Dermis microvascular lymphatic vessel endothelial cell (primary cell): ENCODE data around the gene SUSD6. TPM values are rescaled to one million over a fixed set of nuclear protein-coding genes. Genes with fewer than 3 reads are reported as not detected.
"Not testable (repeated sequence)": the region's sequence is repeated elsewhere in the genome, so short reads cannot be mapped to it uniquely, and the experiment has no call there.

Source experiments
- DNase-seq, 2 donors: peaks; one replicate each; pipeline versions ENCODE4 v3.0.0 to v3.0.0-alpha.2; 2010; ENCODE audit warnings: low read depth in 2 of 2
- total RNA-seq: library from RNA; depleted of rRNA; stranded (reverse); fragments of >200 nt; gene quantifications from 2 replicates; pipeline ENCODE4 v1.2.1, GENCODE V29; 2014

Gene SUSD6
- total RNA-seq, 1 donor from 2014 or later = 9.1 TPM

DNA sequence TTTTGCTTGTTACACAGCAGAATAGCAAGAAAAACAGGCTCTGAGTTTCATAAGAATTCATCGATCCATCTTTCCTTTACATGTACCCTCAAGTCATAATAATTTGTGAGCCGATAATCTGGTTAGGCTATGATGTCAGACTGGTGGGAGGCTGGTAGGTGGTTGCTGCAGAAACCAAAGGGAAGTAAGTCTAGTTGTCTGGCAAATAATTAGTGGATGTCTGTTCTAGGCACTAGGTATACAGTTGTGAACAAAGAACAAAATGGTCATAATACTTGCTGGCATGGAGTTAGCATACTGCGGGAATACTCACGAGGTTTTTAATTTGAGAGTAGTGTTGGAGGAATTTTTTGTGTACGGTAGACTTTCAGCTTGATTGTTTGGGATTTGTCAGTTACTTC, 8.8 kb downstream of the SUSD6 start:
- no peak for DNase-seq

DNA sequence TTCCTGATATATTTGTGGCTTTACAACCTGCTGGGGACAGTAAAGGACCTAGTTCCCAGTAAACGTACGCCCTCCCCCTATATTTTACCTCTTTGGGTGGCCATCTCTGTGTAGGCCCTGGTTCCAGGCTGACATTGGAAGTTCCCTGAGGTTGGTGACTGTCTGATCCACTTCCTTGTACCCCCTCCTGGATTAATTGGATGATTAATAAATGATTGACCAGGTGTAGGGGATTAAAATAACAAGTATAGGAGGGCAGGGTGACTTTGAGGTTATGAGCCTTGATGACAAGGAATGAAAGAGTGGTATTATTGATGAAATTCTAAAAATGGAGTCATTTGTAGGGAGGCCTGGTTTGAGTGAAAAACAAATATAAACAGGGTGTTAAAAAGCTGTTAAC, 9.6 kb downstream of the SUSD6 start:
- DNase-seq = no peak

DNA sequence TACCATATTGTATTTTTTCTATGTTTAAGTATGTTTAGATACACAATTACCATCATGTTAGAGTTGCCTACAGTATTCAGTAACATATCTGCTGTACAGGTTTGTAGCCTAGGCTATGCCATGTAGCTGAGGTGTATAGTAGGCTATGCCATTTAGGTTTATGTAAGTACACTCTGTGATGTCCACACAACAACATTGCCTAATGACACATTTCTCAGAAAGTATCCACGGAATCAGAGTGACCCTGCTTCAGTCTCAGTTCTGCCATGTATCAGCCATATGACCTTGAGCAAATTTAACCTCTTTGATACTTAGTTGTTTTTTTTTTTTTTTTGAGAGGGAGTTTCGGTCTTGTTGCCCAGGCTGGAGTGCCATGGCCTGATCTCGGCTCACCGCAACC, 12.7 kb downstream of the SUSD6 start:
- no peak for DNase-seq

DNA sequence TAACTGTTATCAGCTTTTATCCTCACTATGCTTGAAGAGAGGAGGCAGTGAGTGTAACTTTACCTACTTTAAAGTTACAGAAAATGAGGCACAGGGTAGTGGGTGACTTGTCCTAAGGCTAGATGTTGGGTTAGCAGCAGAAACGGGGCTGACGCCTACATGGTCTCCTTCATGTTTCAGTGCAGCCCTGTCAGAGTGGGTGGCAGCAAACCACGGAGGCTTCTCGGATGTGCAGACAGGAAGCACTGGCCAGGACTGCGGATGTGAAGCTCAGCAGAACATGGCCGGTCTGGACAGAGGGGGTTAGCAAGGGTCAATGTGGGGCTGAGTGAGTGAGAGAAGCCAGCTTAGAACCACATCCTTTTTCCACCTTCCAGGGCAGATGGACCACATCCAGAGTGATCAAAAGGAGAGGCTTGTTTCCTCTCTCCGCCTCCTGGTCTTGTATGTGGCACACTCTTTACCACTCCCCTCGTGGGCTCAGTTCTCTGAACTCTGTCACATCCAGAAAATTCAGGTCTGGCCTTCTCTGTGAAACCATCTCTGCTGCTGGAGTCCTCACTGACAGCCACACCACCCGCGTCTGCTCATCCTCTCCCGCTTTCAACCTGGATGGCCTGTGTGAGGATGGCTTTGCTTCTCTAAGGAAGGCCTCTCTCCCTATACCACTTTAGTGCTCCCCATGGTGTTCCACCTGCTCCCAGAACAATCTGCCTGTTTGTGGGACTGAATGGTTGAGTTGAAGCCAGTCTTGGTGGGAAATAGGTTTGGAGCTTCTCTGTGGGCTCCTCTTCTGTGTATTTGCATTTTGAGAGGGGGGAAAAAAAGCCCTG, 14.1 kb downstream of the SUSD6 start:
- peak; percentile 65 to 90 for DNase-seq

DNA sequence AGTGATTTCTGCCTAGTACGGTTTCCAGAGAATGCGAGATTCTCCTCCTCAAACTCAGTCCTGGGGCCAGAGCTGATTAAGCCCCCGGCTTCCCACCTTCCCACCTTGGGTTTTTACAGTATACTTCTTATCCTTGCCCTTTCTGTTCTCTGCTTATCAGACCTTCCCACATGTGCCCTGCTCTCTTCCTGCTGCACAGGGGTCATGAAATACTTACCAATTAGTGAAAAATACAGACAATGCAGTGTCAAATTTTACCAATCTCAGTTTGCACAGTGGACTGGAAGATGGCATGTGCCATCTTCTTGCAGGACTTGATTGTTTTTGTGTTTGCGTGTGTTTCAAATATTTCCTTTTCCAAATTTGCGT, 14.7 kb downstream of the SUSD6 start:
- DNase-seq = peak in 1 of 2 donors; percentile 41

DNA sequence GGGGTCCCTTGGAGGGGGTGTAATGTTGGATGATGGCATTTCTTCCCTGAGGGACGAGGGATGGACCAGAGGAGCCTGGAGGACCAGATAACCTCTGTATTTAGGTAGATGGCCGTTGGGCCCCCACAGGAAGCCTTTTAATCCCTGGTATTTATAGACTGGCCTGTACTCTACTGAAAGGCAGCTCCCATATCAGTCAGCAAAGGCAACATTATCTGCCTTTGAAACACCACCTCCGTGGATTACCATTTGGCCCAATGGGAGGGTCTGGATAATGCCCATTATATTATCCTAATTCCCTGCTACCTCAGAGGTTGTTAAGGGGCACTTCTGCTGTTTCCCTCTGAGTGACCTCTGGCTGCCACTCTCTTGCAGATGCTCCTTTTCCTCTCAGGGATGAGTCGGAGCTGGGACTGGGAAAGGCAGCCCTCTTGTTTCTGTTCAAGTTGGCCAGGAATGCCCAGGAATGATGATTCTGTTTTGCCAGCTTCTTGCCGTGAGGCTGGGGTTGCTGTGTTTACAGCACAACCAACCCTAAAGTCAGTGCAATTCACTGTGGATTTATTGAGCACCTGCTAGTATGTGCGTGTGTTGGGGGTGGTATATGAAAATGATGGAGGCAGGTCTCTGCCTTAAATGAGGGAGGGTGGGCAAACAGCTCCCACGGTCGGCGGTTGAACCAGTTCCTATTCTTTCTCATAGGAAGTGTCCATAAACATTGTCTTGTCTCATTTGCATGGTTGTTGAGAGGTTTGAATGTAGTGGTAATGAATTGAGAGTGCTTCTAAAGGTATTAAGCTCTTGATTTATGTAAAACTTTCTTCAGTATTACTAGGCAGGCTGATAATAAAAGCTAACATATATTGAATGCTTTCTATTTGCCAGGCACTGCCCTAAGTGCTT, 18.1 kb downstream of the SUSD6 start:
- DNase-seq = no peak

DNA sequence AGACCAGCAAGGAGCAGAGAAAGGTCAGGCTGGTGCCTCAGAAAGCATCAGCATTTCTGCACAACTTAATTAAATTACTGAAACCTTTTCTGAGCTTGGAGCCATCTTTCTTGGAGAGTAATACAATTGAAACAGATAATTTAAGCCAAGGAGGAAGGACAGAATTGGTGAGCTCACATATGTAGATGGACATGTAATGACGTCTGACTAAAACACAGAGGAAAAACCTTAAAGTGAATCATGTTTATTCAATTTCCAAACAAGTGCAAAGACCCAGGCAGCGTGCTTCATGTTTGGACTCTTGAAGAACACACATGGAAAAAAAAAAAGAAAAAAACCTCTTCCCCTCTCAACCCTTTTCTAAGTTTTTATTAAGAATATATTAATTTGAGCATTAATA, 19.0 kb downstream of the SUSD6 start:
- no peak for DNase-seq

DNA sequence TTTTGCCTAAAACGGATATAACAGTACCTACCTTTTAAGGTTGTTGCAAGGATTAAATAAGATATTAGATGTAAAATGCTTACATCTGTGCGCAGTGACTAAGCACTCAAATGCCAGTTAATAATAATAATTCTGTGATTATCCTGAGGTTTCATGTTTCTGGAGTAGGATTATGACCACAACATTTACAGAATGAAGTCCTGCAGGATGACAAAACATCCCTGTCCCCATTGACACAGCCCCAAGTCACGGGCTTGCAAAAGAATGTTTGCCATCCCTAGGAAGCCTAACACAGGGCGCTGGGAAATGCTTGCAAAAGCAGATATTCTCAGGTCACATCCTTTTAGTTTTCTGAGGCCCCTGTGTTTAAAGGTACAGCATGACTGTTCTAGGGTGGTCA, 20.1 kb downstream of the SUSD6 start:
- DNase-seq = no peak

DNA sequence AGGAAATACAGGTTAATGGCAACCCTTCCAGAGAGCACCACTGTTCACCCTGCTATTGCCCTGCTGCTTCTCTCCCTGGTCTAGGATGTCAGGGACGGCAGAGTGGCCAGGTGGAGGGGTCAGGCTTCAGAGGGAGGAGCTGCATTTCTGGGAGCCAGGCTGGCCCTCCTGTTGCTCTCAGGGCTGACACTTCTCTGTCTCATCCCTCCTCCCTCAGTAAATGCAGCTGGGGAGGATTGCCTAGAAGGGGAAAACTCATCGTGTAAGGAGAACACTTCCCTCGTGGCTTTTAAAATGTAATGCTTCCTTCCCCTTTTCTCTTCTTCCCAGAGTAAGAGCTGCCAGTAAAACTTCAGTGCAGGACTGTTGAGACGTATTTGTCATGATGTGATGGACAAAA, 20.8 kb downstream of the SUSD6 start:
- DNase-seq = no peak

DNA sequence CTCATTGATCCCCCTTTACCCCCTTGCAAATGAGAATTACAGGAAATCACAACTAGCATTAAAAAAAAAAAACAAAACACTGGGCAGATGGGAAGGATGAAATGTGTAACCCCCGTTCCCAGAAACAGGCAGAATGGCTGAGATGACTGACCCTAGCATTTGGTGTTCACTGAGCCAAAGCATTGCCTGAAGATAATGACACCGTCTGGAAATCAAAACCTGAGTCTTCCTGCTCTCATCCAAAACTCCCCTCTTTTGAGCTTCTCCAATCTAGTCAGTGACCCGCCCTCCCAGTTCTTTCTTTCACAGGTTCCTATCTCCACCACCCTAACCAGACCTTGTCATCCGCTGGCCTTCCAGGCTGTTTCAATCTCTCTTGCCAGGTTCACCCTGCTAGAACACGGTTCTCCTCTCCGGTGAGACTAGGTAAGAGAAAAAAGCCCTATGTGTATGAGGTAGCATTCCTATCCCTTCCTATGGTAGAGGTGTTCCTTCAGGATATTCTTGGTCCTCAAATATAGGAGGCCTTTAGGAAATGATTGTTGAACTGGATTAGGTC, 21.3 kb downstream of the SUSD6 start:
- no peak for DNase-seq

- no peak for DNase-seq
Observed at GRCh38 chr14:69633238-69633637, 21.8 kb downstream of the SUSD6 start.

DNA sequence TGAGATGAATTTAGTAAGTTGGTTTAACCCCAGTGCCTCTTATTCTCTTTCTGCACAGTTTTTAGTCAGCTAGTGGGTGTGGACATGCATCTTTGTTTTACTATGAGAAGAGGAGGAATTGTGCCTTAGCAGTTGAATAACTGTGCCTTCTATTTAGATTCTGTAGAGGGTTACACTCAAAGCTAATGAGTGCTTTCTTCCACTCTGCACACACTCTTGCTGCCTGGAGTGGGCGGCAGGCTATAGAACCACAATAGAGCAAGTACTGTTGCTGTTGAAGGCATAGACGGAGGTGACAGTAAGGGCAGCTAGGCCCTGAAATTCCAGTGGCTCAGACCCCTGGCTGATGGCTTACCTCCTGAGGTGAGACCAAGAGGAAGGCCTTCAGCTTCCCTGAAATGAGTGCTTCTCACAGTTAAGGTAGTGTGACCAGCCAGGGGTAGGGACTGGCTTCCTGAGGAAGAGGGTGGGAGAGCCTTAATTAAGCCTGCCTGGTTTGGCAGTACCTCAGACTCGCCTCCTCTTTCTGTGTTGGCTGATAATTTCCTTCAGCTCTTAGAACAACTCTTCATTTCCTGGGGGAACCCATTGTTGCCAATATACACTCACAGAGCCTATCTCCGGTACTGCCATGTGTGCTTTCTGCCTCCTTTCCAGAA, 24.7 kb downstream of the SUSD6 start:
- DNase-seq = no peak

DNA sequence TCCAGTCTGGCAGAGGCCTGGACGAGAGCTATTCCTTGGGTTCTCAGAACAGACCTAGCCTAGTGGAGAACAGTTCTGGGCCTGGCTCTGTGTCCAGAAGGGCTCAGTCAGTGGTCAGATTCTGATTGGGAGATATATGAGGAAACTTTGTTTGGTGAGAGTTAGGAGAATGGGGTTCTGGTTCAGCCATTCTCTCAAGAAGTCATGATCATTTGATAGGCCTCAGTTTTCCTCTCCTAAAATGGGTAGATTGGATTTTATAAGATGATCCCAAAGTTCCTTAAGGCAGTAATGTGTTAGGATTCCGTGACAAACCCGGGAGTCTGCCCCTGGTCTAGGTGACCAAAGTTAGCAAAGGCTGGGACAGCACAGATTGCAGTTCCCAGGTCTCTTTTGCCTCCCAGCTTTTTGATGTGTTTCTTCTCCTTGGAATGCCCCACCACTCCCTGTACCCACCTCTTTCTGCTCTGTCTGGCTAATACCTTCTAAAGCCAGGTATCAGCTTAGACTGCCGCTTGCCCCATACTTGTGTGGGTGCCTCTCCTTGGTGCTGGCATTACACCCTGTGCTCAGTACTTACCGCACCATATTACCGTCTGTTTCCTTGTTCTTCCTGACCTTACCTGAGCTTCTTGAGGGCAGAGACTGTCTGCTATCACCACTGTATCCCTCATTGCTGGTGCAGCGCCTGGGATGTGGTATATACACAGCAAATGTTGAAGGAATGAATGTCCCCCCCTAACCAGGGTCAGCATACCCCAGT, 25.5 kb downstream of the SUSD6 start:
- no peak for DNase-seq

DNA sequence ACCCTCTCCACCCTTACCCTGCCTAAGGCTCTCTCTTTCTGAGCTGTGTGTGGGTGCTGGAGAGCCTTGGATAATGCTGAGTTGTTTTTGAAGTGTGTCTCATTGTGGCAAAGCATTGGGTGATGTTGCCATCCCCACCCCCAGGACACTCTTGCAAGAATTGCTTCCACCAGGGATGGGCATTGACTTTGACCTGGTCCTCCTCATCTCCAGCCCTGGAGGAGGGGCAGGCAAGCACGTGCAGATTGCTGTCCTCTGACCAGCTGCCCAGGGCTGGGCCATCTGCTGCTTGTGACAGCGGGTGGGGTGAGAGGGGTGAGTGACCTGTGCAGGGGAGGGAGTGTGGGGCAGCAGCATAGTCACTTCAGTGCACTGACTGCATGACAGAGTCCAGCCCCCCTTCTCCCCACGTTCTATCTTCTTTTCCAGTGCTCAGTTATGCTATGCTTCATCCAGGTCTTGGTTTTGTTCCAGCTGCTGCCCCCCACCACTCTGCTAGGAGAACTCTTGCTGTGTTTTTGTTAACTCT, 26.2 kb downstream of the SUSD6 start:
- DNase-seq = no peak

DNA sequence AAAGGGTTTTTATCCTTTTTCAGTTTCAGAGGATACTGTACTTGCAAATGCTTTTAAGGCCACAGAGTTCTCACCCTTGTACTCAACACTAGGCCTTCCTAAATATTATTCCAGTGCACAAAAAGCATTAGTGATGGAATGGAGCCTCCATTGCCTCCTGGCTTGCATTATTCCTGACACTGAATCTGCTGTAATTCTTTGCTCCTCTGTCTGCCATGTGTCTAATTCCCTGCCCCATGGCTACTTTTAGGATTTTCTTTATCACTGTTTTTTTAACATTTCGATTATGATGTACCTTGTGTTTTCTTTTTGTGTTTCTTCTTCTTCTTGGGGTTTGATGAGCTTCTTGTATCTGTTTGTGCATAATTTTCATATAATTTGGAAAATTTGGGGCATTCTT, 29.5 kb downstream of the SUSD6 start:
- DNase-seq = no peak

- not testable (repeated sequence) for DNase-seq
Observed at GRCh38 chr14:69642212-69642793, 30.9 kb downstream of the SUSD6 start.

GRCh38 chr14:69643430-69644200, 32.2 kb downstream of the SUSD6 start:
- peak; percentile 73 to 97 for DNase-seq

GRCh38 chr14:69644814-69645213, 33.4 kb downstream of the SUSD6 start:
- DNase-seq = no peak

DNA sequence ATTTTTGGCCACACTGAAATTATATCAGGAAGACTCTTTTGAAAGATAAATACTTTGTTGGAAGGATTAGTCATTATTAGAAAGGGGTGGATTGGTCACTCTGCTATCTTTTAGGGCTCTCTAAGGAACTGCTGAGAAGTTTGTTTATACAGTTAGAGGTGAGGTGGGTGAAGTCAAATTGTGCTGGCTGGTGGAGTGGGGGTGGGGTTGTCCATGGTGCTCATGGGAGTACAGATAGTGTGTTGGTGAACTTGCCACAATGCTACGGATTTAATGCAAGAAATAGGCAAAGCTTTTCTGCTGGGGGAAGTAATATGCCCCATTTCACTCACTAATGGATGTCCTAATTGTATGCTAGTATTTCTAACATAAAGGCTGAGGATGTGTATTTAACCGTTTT, 35.8 kb downstream of the SUSD6 start:
- DNase-seq = no peak

- DNase-seq = not testable (repeated sequence)
Observed at GRCh38 chr14:69647642-69648041, 36.2 kb downstream of the SUSD6 start.
